Ovary (tissue), 3 donors: ENCODE data around the gene NF1.

Experiments used
- CTCF ChIP-seq, 3 donors: fragments of 450-650 bp in 2 of 3; fragments of 200-600 bp in 1 of 3; IDR thresholded peaks; one replicate each; pipeline versions ENCODE4 v1.5.1 to v1.8.0; 2016 to 2022; ENCODE audit warnings: antibody characterized with exemption in 3 of 3, mild to moderate bottlenecking in 1 of 3
- EP300 ChIP-seq: sonication (generic); formaldehyde crosslinking; IDR thresholded peaks from one replicate; pipeline ENCODE4 v1.6.1; 2017; ENCODE audit warnings: antibody characterized with exemption
- POLR2A ChIP-seq: fragments of 450-650 bp; IDR thresholded peaks from one replicate; pipeline ENCODE4 v1.6.1; 2017; ENCODE audit warnings: antibody characterized with exemption, mild to moderate bottlenecking, moderate library complexity
- donor health status: DM: no; HTN: no; CAD: no.

- TF ChIP-seq CTCF (IDR thresholded peaks at IDR 0.05) = no peak
- TF ChIP-seq POLR2A = no peak
- TF ChIP-seq EP300 = no peak
These were observed 219.4 kb downstream of the NF1 start, which contains the start of gene EVI2B for GRCh38 chr17:31313982-31314781.
